ENCODE results near the gene FAM151B.
"Not testable (repeated sequence)": the region's sequence is repeated elsewhere in the genome, so short reads cannot be mapped to it uniquely, and the experiment has no call there.

The FAM151B gene

DNA sequence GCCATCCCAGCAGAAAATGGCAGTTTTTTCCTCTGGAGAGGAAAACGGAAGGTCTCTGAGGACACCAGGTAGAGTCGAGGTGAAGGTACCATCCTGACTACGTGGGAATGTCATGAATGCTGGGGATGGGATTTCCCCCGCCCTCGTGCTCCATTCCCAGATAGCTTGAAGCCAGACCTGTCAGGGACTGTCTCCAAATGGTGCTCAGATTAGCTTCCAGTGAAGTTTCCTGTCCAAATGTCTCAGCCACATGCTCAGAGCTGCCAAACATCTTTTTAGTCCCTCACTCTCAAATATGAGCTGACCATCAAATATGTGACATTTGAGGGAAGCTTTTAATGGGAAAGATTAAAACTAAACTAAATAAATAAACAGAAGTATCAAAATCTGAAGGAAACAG, 89.8 kb downstream of the FAM151B start:
- no peak overlapping the region for H3K27ac ChIP-seq
- H3K4me3 ChIP-seq, result no peak overlapping the region

DNA sequence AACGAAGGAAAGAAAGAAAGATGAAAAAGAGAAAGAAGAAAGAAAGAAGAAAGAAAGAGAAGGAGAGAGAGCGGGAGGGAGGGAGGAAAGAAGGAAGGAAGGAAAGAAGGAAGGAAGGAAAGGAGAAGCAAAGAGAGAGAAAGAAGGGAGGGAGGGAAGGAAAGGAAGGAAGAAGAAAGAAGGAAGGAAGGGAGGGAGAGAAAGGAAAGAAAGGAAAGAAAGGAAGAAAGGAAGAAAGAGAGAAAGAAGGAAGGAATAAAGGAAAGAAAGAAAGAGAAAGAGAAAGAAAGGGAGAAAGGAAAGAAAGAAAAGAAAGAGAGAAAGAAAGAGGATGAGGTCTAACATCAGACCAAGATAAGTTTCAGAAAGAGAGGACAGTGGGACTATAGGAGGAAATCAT, 91.2 kb downstream of the FAM151B start:
- Histone ChIP-seq H3K27ac (no peak overlapping the region), H3K4me3 (no peak overlapping the region)

DNA sequence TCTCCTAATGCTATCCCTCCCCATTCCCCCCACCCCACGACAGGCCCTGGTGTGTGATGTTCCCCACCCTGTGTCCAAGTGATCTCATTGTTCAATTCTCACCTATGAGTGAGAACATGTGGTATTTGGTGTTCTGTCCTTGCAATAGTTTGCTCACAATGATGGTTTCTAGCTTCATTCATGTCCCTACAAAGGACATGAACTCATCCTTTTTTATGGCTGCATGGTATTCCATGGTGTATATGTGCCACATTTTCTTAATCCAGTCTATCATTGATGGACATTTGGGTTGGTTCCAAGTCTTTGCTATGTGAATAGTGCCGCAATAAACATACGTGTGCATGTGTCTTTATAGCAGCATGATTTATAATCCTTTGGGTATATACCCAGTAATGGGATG, 92.4 kb downstream of the FAM151B start:
- not testable (repeated sequence) for H3K4me3 ChIP-seq, H3K27ac ChIP-seq

DNA sequence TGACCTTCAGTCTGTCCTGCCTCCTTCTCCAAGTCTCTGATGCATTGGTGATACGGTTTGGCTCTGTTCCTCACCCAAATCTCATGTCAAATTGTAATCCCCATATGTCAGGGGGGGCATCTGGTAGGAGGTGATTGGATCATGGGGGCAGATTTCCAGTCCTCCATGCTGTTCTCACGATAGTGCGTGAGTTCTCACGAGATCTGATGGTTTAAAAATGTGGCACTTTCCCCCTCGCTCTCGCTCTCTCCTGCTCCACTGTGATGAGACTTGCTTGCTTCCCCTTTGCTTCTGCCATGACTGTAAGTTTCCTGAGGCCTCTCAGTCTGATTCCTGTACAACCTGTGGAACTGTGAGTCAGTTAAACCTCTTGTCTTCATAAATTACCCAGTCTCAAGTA, 96.9 kb downstream of the FAM151B start:
- Histone ChIP-seq H3K4me3 (no peak overlapping the region), H3K27ac (no peak overlapping the region)

DNA sequence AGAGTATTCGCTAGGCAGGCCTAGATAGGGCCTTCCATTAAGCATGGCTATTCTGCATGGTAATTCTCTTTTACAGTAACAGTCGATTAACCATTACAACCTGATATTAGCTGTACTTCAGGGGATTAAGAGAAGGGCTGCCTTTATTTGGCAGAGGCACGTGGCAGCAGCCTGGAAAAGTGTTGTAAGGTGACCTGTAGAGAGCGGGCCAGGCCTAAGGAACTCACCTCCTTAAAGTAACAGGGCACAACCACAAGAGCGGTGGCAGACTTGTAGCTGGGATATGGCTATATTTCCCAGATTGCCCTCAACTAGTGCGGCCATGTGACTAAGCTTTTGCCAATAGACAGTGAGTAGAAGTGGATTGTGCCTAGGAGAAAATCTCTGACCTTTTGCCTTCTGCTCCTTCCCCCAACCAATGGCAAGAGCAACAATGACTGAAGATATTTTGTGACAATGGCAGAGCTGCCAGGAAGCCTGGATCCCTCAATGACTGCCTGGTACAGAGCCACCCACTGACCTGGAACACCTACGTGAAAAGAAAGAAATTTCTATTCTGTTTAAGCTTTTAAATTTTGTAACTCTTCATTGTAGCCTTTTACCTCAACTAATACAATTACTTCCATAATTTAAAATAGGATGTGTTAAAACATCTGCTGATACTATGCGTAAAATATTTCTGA, 101.1 kb downstream of the FAM151B start:
- H3K27ac ChIP-seq, result no peak overlapping the region

DNA sequence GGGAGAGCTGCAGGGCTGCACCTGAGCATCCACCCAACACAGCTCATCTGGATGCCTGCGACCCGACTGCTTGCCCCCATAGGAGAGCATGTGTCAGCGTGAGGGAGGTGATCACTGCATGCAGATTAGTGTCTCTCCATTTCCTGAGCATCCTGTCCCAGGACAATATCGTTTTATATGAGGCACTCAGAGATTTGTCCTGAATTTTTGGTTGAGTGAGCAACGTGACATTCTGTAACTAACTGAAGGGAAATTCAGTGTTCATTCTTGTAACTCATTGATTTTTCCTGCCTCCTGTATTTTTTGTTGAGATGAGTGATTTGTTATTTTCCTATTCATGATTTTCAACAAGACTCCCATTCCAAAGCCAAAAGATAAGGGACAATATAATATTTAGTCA, 102.9 kb downstream of the FAM151B start:
- Histone ChIP-seq H3K4me3 (no peak overlapping the region), H3K27ac (no peak overlapping the region)

More for the DNA sequence above, 101.1 kb downstream of the FAM151B start:
- no peak overlapping the region for H3K4me3 ChIP-seq

DNA sequence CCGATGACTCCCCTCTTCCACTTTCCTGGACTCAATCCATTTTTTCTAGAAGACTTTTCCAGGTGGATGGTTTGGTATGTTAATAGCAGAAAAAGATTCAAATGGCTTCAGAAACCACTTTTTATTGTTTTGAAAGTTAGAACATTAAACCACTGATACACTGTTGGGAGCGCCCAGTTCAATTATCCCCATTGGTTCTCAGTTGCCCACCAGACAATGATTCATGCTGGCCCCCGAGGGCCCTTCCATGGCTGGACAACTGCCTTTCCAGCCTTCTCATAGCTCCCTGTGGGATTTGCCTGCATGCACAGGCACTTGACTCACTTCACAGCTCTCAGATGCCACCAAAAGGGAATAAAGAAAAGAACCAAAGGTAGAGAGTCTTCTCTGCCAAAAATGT, 103.5 kb downstream of the FAM151B start:
- Histone ChIP-seq H3K4me3 (no peak overlapping the region), H3K27ac (no peak overlapping the region)

DNA sequence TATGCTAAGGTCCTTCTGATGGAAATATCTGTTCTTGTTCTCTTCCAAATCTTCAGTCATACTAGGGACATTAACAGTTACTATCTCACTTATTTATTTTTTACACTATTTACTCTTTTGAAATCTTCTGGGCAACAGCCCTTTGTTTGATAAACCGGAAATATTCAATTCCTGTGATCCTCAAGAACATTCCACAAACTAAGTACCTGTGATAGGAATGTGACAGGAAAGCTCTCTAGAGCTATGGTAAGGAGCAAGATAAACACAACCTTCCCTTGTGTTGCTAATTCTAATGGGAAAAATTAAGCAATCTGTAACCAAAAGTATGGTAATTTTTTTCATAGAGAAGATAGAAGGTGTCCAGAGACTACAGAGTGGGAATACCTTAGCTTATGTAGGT, 104.2 kb downstream of the FAM151B start:
- Histone ChIP-seq H3K4me3 (no peak overlapping the region), H3K27ac (no peak overlapping the region)

All from skin epidermis (tissue), 12 donors.